ENCODE measurements around the gene TLK2.
"Not testable (repeated sequence)": the region's sequence is repeated elsewhere in the genome, so short reads cannot be mapped to it uniquely, and the experiment has no call there.

GRCh38 chr17:62530936-62531335, 52.3 kb downstream of the TLK2 start:
- not testable (repeated sequence) for TF ChIP-seq CTCF (IDR thresholded peaks at IDR 0.05; ENCODE audit: borderline replicate concordance, extremely low read depth, low read length, poor library complexity, severe bottlenecking); EZH2 (IDR thresholded peaks at IDR 0.05; ENCODE audit: borderline replicate concordance, low read depth, low read length, severe bottlenecking)
